Measurements from ENCODE around the gene SHROOM2. TPM values are rescaled to one million over a fixed set of nuclear protein-coding genes. Genes with fewer than 3 reads are reported as not detected.

Gene SHROOM2
- total RNA-seq, 2 donors from 2014 or later = 14.4 to 15.4 TPM

- Mint-ChIP-seq H3K27me3 (ENCODE audit: insufficient read depth) (no peaks in the 10 kb centered on the region), H3K27ac (no peak overlapping the region)
- WGBS, 2 experiments (ENCODE audit: insufficient coverage in 1 of 2, insufficient read length in 1 of 2) = 96% methylated on average over 5 of the region's 5 CpGs; no CpG with 5 or more reads in 1 of the 2 experiments
Measured at GRCh38 chrX:9961750-9962149, 175.5 kb downstream of the SHROOM2 start.

GRCh38 chrX:9966775-9967408 is 180.7 kb downstream of the SHROOM2 start, which contains the start of gene CLDN34:
TSS of gene CLDN34 (plus strand) at chrX:9967358. CDS start at chrX:9967358, 0 bp downstream.
- no peak within 1 kb of the TSS for H3K27ac Mint-ChIP-seq
- no peaks in the 10 kb centered on the region for H3K36me3 ChIP-seq (ENCODE audit: control insufficient read depth, insufficient read depth, low read length)
- H3K27me3 Mint-ChIP-seq (ENCODE audit: insufficient read depth) = no peaks in the 10 kb centered on the region
- H3K9me3 Mint-ChIP-seq = peaks cover 50% of the 10 kb centered on the region
- H3K4me1 Mint-ChIP-seq = no peaks in the 10 kb centered on the region
- H3K36me3 Mint-ChIP-seq (ENCODE audit: low read depth) = no peaks in the 10 kb centered on the region
- no peaks in the 10 kb centered on the region for H3K4me1 ChIP-seq (ENCODE audit: control insufficient read depth, insufficient read depth, low read length)
- no peak within 1 kb of the TSS for H3K4me3 ChIP-seq (ENCODE audit: low read length)
- H3K9ac ChIP-seq (ENCODE audit: extremely low read depth, low read length, poor library complexity, severe bottlenecking) = no peak within 1 kb of the TSS
- H3K27ac ChIP-seq (ENCODE audit: low read depth, low read length) = no peak within 1 kb of the TSS
- TF ChIP-seq CTCF (conservative IDR thresholded peaks at IDR 0.05) = no peak
- no peaks in the 10 kb centered on the region for H3K9me3 ChIP-seq (ENCODE audit: control insufficient read depth, low read length)
- DNase-seq = no peak
- no peak within 1 kb of the TSS for H3K4me3 Mint-ChIP-seq
- H3K27me3 ChIP-seq (ENCODE audit: control insufficient read depth, insufficient read depth, low read length, poor library complexity, severe bottlenecking) = no peaks in the 10 kb centered on the region
- 91 to 92% methylated on average over 7 to 16 of the region's 16 CpGs for WGBS, 2 experiments (ENCODE audit: insufficient coverage in 1 of 2, insufficient read length in 1 of 2)

More at GRCh38 chrX:9961750-9962149, 175.5 kb downstream of the SHROOM2 start:
- no peaks in the 10 kb centered on the region for H3K36me3 ChIP-seq (ENCODE audit: control insufficient read depth, insufficient read depth, low read length)
- H3K4me3 ChIP-seq (ENCODE audit: low read length) = no peak overlapping the region
- Mint-ChIP-seq H3K4me1 (no peaks in the 10 kb centered on the region), H3K9me3 (peaks cover 44% of the 10 kb centered on the region), H3K36me3 (ENCODE audit: low read depth) (no peaks in the 10 kb centered on the region), H3K4me3 (no peak overlapping the region)
- TF ChIP-seq CTCF (conservative IDR thresholded peaks at IDR 0.05) = no peak
- DNase-seq = no peak
- H3K27me3 ChIP-seq (ENCODE audit: control insufficient read depth, insufficient read depth, low read length, poor library complexity, severe bottlenecking) = no peaks in the 10 kb centered on the region
- H3K9ac ChIP-seq (ENCODE audit: extremely low read depth, low read length, poor library complexity, severe bottlenecking) = no peak overlapping the region
- no peak overlapping the region for H3K27ac ChIP-seq (ENCODE audit: low read depth, low read length)
- no peaks in the 10 kb centered on the region for H3K9me3 ChIP-seq (ENCODE audit: control insufficient read depth, low read length)
- no peaks in the 10 kb centered on the region for H3K4me1 ChIP-seq (ENCODE audit: control insufficient read depth, insufficient read depth, low read length)

GRCh38 chrX:9977635-9978034 is 191.4 kb downstream of the SHROOM2 start:
- Mint-ChIP-seq H3K4me3 (no peak overlapping the region), H3K4me1 (peaks cover 7% of the 10 kb centered on the region)

More at GRCh38 chrX:9977635-9978034, 191.4 kb downstream of the SHROOM2 start:
- WGBS, 2 experiments (ENCODE audit: insufficient coverage in 1 of 2, insufficient read length in 1 of 2) = 87 to 100% methylated on average over 1 to 3 of the region's 3 CpGs
- Mint-ChIP-seq H3K36me3 (ENCODE audit: low read depth) (peaks cover 4% of the 10 kb centered on the region), H3K27ac (no peak overlapping the region), H3K9me3 (peaks cover 69% of the 10 kb centered on the region), H3K27me3 (ENCODE audit: insufficient read depth) (no peaks in the 10 kb centered on the region)
- no peaks in the 10 kb centered on the region for H3K4me1 ChIP-seq (ENCODE audit: control insufficient read depth, insufficient read depth, low read length)
- H3K9me3 ChIP-seq (ENCODE audit: control insufficient read depth, low read length) = no peaks in the 10 kb centered on the region
- TF ChIP-seq CTCF (conservative IDR thresholded peaks at IDR 0.05) = no peak
- no peaks in the 10 kb centered on the region for H3K36me3 ChIP-seq (ENCODE audit: control insufficient read depth, insufficient read depth, low read length)
- no peak overlapping the region for H3K27ac ChIP-seq (ENCODE audit: low read depth, low read length)
- no peaks in the 10 kb centered on the region for H3K27me3 ChIP-seq (ENCODE audit: control insufficient read depth, insufficient read depth, low read length, poor library complexity, severe bottlenecking)
- no peak overlapping the region for H3K4me3 ChIP-seq (ENCODE audit: low read length)
- no peak overlapping the region for H3K9ac ChIP-seq (ENCODE audit: extremely low read depth, low read length, poor library complexity, severe bottlenecking)
- no peak for DNase-seq
